HG03097 (cell line): Measurements from ENCODE around the gene SETBP1.

Experiments used
- ATAC-seq: cut with Tn5 transposase; IDR thresholded peaks from one replicate; pipeline ENCODE4 v1.9.1; 2021; ENCODE audit not compliant: unreplicated experiment, low FRiP score

Gene SETBP1

GRCh38 chr18:45049578-45050319, 369.1 kb downstream of the SETBP1 start:
- no peak for ATAC-seq

GRCh38 chr18:45050712-45051601, 370.3 kb downstream of the SETBP1 start:
- no peak for ATAC-seq

GRCh38 chr18:45054636-45055035, 373.9 kb downstream of the SETBP1 start:
- no peak for ATAC-seq

- ATAC-seq: no peak
Measured at GRCh38 chr18:45055811-45056210, 375.1 kb downstream of the SETBP1 start.

- no peak for ATAC-seq
Measured at GRCh38 chr18:45056926-45057325, 376.2 kb downstream of the SETBP1 start.

- ATAC-seq: no peak
Measured at GRCh38 chr18:45057955-45058600, 377.4 kb downstream of the SETBP1 start.

GRCh38 chr18:45059695-45060094, 379.0 kb downstream of the SETBP1 start:
- no peak for ATAC-seq

GRCh38 chr18:45060102-45060501, 379.4 kb downstream of the SETBP1 start:
- ATAC-seq: no peak

GRCh38 chr18:45061359-45061758, 380.7 kb downstream of the SETBP1 start:
- no peak for ATAC-seq

- ATAC-seq: no peak
Measured at GRCh38 chr18:45063246-45064038, 382.8 kb downstream of the SETBP1 start.

GRCh38 chr18:45066210-45066609, 385.5 kb downstream of the SETBP1 start:
- no peak for ATAC-seq

GRCh38 chr18:45066886-45067285, 386.2 kb downstream of the SETBP1 start:
- ATAC-seq: no peak

GRCh38 chr18:45068400-45069094, 387.9 kb downstream of the SETBP1 start:
- no peak for ATAC-seq

- ATAC-seq: no peak
Measured at GRCh38 chr18:45069546-45069945, 388.9 kb downstream of the SETBP1 start.

- no peak for ATAC-seq
Measured at GRCh38 chr18:45071956-45072355, 391.3 kb downstream of the SETBP1 start.

- no peak for ATAC-seq
Measured at GRCh38 chr18:45073556-45073955, 392.9 kb downstream of the SETBP1 start.

- ATAC-seq: no peak
Measured at GRCh38 chr18:45081566-45082181, 401.0 kb downstream of the SETBP1 start.

GRCh38 chr18:45083226-45083855, 402.7 kb downstream of the SETBP1 start:
- ATAC-seq: no peak

GRCh38 chr18:45084206-45084605, 403.5 kb downstream of the SETBP1 start:
- no peak for ATAC-seq
